Activated CD4-positive, alpha-beta T cell treated with anti-CD3 and anti-CD28 coated beads for 1 hour (primary cell): Measurements from ENCODE around the gene CEACAM6.
"Not testable (repeated sequence)": the region's sequence is repeated elsewhere in the genome, so short reads cannot be mapped to it uniquely, and the experiment has no call there.

ENCODE experiments used
- DNase-seq: peaks from one replicate; pipeline ENCODE4 v3.0.0-alpha.2; 2020

Gene CEACAM6

DNA sequence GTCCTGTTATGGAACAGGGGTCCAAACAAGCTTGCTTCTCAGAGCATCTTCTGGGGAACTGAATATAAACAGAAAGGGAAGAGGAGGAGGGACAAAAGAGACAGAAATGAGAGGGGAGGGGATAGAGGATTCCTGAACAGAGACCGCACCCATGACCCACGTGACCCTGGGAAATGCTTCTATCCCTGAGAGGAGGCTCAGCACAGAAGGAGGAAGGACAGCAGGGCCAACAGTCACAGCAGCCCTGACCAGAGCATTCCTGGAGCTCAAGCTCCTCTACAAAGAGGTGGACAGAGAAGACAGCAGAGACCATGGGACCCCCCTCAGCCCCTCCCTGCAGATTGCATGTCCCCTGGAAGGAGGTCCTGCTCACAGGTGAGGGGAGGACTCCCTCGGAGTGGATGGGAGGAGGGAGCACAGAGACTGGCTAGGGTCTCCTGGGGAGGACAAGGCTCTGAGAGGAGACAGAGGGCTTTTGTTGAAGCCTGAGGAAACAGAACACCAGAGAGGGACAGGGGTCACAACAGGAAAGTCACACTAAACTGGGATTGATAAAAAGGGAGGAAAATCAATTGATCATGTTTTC, at the start of gene CEACAM6:
TSS of gene CEACAM6 (plus strand) at position 203 of the 586 bp plus-strand sequence. CDS start at position 312, 109 bp downstream.
- no peak for DNase-seq

DNA sequence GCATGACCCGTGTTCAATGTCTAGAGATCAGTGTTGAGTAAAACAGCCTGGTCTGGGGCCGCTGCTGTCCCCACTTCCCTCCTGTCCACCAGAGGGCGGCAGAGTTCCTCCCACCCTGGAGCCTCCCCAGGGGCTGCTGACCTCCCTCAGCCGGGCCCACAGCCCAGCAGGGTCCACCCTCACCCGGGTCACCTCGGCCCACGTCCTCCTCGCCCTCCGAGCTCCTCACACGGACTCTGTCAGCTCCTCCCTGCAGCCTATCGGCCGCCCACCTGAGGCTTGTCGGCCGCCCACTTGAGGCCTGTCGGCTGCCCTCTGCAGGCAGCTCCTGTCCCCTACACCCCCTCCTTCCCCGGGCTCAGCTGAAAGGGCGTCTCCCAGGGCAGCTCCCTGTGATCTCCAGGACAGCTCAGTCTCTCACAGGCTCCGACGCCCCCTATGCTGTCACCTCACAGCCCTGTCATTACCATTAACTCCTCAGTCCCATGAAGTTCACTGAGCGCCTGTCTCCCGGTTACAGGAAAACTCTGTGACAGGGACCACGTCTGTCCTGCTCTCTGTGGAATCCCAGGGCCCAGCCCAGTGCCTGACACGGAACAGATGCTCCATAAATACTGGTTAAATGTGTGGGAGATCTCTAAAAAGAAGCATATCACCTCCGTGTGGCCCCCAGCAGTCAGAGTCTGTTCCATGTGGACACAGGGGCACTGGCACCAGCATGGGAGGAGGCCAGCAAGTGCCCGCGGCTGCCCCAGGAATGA, 48.4 kb upstream of the CEACAM6 start:
- DNase-seq: peak; percentile 54

DNA sequence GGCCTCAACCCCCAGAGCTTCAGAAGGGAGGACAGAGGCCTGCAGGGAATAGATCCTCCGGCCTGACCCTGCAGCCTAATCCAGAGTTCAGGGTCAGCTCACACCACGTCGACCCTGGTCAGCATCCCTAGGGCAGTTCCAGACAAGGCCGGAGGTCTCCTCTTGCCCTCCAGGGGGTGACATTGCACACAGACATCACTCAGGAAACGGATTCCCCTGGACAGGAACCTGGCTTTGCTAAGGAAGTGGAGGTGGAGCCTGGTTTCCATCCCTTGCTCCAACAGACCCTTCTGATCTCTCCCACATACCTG, 47.9 kb upstream of the CEACAM6 start:
- DNase-seq: no peak

DNA sequence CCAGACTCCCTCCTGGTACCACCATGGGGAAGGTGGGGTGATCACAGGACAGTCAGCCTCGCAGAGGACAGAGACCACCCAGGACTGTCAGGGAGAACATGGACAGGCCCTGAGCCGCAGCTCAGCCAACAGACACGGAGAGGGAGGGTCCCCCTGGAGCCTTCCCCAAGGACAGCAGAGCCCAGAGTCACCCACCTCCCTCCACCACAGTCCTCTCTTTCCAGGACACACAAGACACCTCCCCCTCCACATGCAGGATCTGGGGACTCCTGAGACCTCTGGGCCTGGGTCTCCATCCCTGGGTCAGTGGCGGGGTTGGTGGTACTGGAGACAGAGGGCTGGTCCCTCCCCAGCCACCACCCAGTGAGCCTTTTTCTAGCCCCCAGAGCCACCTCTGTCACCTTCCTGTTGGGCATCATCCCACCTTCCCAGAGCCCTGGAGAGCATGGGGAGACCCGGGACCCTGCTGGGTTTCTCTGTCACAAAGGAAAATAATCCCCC, 47.4 kb upstream of the CEACAM6 start:
- DNase-seq: no peak

DNA sequence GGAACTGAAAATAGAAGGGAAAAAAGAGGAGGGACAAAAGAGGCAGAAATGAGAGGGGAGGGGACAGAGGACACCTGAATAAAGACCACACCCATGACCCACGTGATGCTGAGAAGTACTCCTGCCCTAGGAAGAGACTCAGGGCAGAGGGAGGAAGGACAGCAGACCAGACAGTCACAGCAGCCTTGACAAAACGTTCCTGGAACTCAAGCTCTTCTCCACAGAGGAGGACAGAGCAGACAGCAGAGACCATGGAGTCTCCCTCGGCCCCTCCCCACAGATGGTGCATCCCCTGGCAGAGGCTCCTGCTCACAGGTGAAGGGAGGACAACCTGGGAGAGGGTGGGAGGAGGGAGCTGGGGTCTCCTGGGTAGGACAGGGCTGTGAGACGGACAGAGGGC, 46.8 kb upstream of the CEACAM6 start, which contains the start of gene CEACAM5:
TSS of gene CEACAM5 (plus strand) at position 146 of the 400 bp plus-strand sequence. CDS start at position 252, 106 bp downstream.
- no peak for DNase-seq

DNA sequence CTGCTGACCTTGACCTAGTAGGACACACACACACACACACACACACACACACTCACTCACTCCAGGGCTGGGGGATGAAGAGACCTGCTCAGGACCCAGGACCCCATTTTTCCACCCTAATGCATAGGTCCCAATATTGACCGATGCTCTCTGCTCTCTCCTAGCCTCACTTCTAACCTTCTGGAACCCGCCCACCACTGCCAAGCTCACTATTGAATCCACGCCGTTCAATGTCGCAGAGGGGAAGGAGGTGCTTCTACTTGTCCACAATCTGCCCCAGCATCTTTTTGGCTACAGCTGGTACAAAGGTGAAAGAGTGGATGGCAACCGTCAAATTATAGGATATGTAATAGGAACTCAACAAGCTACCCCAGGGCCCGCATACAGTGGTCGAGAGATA, 45.8 kb upstream of the CEACAM6 start:
- DNase-seq: not testable (repeated sequence)

DNA sequence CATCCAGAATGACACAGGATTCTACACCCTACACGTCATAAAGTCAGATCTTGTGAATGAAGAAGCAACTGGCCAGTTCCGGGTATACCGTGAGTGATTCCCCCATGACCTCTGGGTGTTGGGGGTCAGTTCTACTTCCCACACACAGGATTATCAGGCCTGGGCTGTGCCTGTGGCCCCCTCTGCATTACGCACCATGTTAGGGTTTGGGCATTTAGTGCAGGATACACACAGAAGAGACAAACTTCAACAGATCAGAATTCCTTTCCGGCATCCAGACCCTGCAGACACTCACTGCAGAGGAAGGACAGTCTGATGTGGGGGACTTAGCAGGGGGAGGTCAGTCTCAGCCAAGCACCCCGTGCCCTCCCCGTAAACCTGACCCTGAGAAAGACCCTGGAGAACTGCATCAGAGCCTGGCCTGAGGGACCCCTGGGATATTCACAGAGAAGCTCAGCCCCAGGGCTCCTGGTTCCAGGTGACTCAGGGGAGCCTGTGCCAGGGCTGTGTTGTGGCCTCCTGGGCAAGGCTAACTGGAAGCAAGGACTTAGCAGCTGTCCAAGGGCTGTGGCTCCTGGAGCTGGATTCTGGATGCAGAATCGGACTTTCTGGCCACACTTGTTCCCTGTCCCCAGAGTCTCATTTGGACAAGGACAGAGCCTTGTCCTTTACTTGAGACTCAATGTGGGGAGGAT, 45.2 kb upstream of the CEACAM6 start:
- DNase-seq: no peak

DNA sequence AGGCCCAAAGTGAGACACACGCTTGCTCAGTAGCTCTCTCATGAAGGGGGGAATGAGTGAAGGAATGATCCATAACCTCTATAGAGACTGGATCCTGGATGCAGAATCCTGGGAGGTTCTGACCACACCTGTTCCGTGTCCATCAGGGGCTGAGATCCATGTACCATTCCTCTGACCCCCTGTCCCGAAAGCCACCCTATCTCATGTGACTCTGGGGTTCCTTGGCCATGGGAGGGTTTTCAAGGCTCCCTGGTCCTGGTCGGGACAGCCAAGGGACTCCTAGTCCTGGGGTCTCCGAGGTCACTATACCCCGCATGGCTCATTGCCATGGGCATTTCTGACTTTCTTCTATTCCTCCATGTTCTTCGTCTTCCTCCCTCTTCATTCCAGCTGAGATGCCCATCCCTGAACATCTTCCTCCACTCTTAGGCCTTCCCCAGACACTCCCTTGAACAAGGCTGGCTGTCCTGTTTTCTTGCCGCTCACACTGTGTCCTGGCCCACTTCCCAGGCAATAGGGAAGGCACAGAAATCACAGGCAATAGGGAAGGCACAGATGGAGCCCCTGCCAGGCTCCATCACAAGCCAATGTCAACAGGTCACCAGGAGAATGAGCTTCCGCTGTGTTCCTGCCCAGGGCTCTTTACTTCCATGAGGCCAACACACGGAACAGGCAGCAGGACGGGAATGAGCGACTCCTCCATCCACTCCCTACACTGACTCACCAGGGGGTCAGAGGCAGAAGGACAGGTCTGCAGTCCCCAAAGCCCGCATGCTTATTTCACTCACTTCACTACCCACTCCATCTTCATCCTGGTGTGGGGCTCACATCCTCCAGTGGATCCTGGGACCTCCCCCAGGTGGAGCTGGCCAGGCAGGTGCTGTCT, 43.7 kb upstream of the CEACAM6 start:
- DNase-seq: no peak

DNA sequence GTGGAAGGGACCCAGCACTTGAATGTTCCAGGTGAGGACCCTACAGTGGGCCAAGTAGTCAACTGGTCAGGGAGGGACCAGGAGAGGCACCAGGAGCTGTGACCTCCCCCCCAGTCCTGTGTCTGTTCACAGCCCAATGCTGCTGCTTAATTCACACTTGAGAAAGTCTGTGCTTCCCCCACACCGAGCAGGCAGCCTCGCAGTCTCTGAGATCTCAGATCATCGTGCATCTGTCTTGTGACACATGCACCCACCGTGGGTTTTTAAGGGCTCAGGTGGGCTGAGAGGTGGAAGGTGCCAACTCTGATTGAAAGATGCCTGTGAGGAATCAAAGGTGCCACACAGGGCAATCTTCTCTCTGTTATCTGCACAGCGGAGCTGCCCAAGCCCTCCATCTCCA, 40.7 kb upstream of the CEACAM6 start:
- no peak for DNase-seq

DNA sequence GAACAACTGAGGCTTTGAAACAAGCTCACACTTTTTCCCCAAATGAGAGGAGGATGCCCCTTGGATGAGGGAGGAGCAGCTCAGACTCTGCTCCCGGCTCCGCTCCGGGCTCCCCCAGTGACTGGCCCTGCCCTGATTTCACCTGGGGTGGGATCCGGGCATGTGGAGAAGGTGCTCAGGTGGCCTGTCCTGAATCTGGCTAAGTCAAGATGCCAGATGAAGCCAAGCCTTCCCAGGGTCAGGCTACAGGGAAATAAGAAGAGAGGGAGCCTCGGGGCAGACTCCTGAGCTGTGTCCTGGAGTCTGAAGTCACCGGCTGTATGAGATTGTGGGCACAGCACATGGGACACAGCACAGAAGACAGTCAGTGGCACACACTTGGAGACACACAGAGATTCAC, 36.6 kb upstream of the CEACAM6 start:
- DNase-seq: no peak

DNA sequence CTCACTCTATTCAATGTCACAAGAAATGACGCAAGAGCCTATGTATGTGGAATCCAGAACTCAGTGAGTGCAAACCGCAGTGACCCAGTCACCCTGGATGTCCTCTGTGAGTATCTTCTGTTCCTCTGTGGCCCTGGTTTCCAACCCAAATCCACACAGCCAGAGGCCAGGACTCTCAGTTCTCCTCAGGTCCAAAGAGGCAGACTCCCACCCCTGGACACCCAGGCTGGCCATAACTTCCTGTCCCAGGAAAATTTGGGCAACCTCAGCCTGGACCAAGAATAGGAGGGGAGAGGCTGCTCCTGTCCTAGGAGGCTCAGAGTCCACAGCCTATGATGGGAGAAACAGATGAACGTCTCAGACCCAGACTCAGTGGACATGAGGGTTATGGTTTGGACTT, 35.2 kb upstream of the CEACAM6 start:
- DNase-seq: no peak

DNA sequence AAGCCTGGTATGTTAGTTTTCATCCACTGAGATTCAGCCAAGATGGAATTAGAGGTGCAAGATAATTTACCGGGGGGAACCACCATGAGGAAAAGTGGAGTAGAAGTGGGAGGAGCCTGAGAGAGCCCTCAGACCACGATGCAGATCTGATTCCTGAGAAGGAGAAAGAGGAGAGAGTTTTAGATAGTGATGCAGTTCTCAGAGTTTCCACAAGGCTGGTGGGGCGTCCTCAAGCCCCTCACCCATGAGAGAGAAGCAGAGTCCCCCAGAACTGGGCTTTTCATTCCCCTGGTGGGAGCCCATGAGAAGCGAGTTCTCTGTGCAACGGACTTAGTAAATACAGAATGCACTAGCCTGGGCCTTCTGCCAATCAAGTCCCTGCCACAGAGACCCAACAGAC, 28.8 kb upstream of the CEACAM6 start:
- no peak for DNase-seq

DNA sequence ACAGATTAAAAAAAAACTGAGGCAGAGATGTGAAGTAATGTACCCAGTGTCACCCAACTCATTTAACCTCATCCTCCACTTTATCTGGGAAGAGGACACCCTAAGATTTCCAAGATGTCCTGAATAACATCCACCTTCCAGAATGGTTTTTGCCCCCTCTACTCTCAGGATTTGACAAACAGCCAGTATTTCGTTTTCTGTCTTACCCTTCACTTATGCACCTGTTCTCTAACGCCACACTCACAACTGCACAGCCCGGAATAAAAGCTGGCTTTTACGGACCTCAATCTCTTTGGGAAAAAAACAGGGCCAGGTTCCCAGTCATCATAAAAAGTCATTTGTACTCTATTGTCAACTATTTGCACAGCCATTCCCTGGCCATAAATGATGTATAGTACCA, 21.2 kb upstream of the CEACAM6 start:
- no peak for DNase-seq

DNA sequence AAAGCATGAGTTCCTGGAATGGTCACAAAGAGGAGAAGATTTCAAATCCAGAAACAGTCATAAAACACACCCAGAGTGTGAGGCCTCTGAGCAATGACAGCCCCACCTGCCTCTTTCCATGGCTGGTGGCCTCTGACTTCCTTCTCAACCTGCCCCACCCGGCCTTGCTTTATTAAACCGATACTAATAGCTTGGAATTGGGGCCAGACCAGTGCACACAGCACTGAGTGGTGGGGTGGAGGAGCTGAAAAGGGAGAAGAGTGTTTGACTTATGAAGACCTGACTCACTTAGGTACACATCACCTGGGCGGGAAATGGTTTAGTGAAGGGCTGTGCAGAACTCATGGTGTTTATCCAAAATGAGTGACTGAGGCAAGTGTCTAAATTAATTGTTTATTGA, 20.7 kb upstream of the CEACAM6 start:
- no peak for DNase-seq

DNA sequence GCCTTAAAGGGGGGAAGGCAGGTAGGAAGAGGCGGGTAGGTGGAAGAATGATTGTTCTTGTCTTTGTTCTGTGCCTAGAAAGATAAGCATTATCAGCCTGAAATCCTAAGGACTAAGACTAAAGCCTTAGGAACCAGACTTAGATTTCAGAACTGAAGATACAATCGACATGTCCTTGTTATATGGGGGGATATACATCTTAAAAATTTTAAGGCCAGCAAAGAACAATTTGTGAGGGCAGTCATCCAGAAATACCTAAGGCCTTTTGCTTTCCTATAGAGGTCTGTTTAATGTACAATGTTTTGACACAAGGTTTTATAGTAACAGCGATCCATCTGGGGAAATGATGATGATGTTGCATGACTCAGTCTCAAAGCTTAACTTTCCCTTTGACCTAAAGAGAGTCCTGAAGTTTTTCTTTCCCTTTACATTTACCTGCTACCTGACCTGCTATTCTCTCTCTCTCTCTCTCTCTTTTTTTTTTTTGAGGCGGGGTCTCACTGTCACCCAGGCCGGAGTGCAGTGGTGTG, 20.2 kb upstream of the CEACAM6 start:
- DNase-seq: no peak

DNA sequence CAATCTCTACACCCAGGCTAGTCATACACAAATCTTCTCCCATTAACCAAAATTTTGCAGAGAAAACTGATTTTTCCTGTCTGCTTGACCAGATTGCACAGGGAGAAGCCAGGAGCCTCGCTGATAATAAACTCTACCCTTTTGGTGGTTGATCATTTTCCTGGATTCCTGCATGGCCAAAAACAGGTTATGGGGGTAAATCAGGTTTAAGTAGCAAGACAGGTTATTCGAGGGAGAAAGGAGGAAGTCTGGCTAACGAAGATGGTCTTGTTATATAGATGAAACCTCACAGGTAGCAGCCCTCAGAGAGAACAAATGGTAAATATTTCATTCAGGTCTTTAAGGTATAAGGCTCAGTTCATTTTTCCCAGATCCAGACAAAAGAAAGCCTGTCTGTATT, 16.0 kb upstream of the CEACAM6 start:
- no peak for DNase-seq

DNA sequence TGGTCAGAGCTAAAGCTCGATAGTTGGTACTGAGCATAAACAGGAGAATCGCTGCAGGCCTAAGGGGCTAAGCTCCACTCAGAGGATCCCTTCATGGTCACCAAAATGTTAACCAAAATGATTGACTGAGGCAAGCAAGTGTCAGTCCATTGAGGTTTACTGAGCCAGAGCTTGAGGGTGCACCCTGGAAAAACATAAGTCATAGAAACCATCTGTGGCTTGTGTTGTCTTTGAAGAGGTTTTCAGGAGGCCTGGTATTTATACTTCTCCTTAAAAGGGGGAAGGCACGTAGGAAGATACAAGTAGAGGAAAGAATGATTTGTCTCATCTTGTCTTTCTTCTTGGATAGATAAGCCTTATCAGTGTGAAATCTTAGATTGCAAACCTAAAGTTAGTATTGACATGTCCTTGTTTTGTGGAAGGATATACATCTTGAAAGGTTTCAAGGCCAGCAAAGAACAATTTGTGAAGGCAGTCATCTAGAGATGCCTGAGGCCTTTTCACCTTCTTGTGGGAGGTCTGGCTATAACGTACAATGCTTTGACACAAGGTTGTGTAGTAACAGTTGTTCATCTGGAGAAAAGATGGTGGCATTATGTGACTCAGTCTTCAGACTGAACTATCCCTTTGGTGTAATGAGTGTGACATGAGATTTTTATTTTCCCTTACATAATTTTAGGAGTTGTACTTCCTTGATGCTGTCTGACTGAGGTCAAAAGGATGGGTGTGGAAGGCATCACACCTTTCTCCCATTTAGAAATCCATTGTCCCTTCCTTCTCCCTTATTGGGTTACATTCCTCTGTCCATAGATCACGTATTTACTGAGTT, 14.7 kb upstream of the CEACAM6 start:
- no peak for DNase-seq

DNA sequence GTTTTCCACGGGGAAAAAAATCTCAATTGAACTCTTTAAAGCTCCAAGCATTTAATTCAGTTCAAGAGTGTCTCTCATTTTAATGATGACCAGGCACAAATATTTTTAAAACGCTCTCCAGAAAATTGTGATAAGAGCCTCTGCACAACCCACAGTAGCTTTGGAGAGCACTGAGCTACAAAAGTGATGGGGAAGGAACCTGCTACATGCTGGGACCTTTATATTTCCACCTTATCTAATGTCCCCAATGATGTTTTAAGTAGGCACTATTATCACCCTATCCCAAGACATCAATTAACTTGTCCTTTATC, 14.1 kb upstream of the CEACAM6 start:
- DNase-seq: no peak

DNA sequence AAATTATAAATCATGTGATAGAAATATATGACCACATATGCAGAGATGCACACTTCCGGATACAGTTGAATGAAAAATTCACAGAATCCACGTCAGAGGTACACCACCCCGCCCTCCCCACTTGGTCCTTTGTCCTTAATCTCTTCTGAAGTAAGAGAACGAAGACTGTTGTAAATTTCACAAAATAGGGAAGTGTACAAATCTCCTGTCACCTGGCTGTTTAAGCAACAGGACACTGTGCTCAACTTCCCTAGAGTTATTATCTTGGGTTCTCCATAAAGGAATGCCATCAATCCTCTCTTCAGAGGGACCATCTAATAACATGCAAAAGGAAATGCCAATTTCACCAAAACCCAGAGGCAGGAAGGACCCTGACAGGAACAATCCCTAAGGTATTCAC, 10.5 kb upstream of the CEACAM6 start:
- DNase-seq: no peak

DNA sequence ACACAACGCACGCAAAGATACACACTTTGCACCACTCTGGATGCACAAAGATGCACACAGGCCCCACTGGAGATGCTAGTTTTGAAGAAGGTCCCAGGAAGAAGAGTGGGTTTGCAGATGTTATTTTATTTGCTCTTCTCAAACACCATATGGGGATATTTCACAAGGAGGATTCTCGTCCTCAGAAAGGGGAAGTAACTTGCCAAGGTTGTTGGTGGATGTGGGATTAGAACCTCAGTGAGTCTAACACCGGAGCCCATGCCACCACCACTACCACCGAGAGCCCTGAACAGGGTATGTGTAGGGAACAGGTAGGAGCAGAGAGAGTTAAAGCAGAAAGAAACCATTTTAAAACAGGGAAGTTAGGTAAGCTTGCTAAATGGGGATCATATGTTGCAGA, 9.6 kb upstream of the CEACAM6 start:
- DNase-seq: no peak

DNA sequence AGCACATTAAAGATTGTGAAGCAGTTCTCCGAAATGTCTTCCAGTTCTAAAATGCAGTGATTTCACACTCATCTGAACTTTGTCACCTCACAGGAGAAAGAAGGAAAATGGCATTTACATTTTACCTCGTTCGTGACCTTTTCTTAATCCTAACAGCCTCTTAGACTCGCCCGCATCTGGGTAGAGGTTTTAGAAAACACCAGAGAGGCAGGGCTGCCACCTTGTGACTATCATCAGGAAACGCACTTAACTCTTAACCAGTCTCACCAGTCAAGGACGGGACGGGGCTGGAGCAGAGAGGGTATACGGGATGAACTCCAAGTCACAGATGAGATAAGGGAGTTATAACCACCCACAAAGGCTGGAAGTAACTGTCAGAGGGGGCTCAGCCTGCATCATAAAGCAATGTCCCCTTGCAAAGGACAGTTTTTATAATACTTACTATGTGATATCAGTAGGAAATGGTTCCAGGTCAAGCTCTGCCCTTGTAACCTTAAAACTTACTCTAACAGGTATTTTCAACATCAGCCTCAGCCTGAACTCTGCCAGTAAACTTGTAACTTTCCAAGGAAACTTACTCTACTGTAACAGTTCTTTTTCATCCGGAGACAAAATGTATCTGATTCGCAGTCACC, 8.6 kb upstream of the CEACAM6 start:
- DNase-seq: peak; percentile 20

DNA sequence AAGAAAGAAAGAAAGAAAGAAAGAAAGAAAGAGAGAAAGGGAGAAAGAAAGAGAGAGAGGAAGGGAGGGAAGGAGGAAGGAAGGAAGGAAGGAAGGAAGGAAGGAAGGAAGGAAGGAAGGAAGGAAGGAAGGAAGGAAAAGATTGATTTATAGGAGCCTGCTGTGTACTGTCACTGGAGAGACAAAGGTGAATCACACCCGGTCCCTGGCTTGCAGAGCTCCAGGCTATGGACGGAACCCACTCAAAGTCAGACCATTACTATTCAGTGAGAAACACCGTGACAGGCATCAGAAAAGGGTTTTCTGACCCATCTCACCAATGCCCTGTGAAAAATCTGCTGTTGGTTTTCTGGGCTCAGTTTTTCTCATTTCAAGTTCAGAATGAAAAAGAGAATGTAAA, 7.3 kb upstream of the CEACAM6 start:
- no peak for DNase-seq
